ENCODE measurements around the gene CRYBG1. TPM values are rescaled to one million over a fixed set of nuclear protein-coding genes. Genes with fewer than 3 reads are reported as not detected.

Gene CRYBG1
- total and polyA plus RNA-seq, 10 of the 15 experiments (the other 5 are each of a cell fraction or from before 2014, with no cell fraction given), result 6.5 to 57.0 (median 25.2) TPM

GRCh38 chr6:106520711-106521401 is 160.3 kb downstream of the CRYBG1 start (continued):
- TF ChIP-seq PAX8 (IDR thresholded peaks at IDR 0.05), result no peak
- no peak for TF ChIP-seq NFXL1 (IDR thresholded peaks at IDR 0.05; ENCODE audit: borderline replicate concordance)
- TF ChIP-seq, protein P1, sequence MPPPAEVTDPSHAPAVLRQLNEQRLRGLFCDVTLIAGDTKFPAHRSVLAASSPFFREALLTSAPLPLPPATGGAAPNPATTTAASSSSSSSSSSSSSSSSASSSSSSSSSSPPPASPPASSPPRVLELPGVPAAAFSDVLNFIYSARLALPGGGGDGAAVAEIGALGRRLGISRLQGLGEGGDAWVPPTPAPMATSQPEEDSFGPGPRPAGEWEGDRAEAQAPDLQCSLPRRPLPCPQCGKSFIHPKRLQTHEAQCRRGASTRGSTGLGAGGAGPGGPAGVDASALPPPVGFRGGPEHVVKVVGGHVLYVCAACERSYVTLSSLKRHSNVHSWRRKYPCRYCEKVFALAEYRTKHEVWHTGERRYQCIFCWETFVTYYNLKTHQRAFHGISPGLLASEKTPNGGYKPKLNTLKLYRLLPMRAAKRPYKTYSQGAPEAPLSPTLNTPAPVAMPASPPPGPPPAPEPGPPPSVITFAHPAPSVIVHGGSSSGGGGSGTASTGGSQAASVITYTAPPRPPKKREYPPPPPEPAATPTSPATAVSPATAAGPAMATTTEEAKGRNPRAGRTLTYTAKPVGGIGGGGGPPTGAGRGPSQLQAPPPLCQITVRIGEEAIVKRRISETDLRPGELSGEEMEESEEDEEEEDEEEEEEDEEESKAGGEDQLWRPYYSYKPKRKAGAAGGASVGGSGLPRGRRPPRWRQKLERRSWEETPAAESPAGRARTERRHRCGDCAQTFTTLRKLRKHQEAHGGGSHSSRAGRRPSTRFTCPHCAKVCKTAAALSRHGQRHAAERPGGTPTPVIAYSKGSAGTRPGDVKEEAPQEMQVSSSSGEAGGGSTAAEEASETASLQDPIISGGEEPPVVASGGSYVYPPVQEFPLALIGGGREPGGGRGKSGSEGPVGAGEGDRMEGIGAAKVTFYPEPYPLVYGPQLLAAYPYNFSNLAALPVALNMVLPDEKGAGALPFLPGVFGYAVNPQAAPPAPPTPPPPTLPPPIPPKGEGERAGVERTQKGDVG (CRISPR knock-in tag; IDR thresholded peaks at IDR 0.05), result no peak
- TF ChIP-seq NFYA (IDR thresholded peaks at IDR 0.05; ENCODE audit: borderline replicate concordance, low read depth, low read length), result no peak
- TF ChIP-seq, protein P2, sequence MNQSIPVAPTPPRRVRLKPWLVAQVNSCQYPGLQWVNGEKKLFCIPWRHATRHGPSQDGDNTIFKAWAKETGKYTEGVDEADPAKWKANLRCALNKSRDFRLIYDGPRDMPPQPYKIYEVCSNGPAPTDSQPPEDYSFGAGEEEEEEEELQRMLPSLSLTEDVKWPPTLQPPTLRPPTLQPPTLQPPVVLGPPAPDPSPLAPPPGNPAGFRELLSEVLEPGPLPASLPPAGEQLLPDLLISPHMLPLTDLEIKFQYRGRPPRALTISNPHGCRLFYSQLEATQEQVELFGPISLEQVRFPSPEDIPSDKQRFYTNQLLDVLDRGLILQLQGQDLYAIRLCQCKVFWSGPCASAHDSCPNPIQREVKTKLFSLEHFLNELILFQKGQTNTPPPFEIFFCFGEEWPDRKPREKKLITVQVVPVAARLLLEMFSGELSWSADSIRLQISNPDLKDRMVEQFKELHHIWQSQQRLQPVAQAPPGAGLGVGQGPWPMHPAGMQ (IDR thresholded peaks at IDR 0.05; ENCODE audit: borderline replicate concordance), result no peak
- peak; percentile 85 for TF ChIP-seq MTA2 (IDR thresholded peaks at IDR 0.05; ENCODE audit: low read depth)
- no peak for TF ChIP-seq ZBTB33 (IDR thresholded peaks at IDR 0.05)
- no peak for TF ChIP-seq SMARCA5 (IDR thresholded peaks at IDR 0.05)
- TF ChIP-seq YY1 (IDR thresholded peaks at IDR 0.05; ENCODE audit: low read depth, low read length), result peak; percentile 44; the same call in 1 of the 2 replicates
- no peak for TF ChIP-seq SIN3A (IDR thresholded peaks at IDR 0.05; ENCODE audit: low read depth, low read length)
- no peak for TF ChIP-seq TCF7 (IDR thresholded peaks at IDR 0.05; ENCODE audit: borderline replicate concordance)
- no peak for TF ChIP-seq SRF (IDR thresholded peaks at IDR 0.05; ENCODE audit: low read depth in 2 of 2, low read length in 2 of 2)
- TF ChIP-seq ESRRA (IDR thresholded peaks at IDR 0.05; ENCODE audit: low read length), result no peak
- TF ChIP-seq CHD4 (IDR thresholded peaks at IDR 0.05), result no peak
- TF ChIP-seq BHLHE40 (IDR thresholded peaks at IDR 0.05; ENCODE audit: borderline replicate concordance in 1 of 2, low read depth in 2 of 2, low read length in 1 of 2), result peak; percentile 49 to 56
- no peak for TF ChIP-seq MLLT1 (IDR thresholded peaks at IDR 0.05)
- TF ChIP-seq JUND (IDR thresholded peaks at IDR 0.05; ENCODE audit: low read depth, low read length), result no peak
- TF ChIP-seq SPI1 (IDR thresholded peaks at IDR 0.05; ENCODE audit: borderline replicate concordance, insufficient read depth, low read depth, low read length), result peak; percentile 45; the same call in 1 of the 2 replicates
- 0 out of 2 replicates have a peak, but pooled peaks have one; percentile 33 for TF ChIP-seq ZNF24 (IDR thresholded peaks at IDR 0.05)
- TF ChIP-seq EP300 (IDR thresholded peaks at IDR 0.05; ENCODE audit: borderline replicate concordance in 1 of 2, control insufficient read depth in 1 of 2, low read depth in 2 of 2, low read length in 2 of 2), result peak; percentile 84 to 91
- peak; percentile 88 for TF ChIP-seq CREM (IDR thresholded peaks at IDR 0.05; ENCODE audit: low read depth)
- TF ChIP-seq CBX3 (IDR thresholded peaks at IDR 0.05; ENCODE audit: borderline replicate concordance, low read depth), result no peak
- TF ChIP-seq ATF7 (IDR thresholded peaks at IDR 0.05; ENCODE audit: low read depth), result peak; percentile 94
